Measurements from ENCODE around the gene BUB1B. TPM values are rescaled to one million over a fixed set of nuclear protein-coding genes. Genes with fewer than 3 reads are reported as not detected.
A peak's percentile ranks its signal among the peaks of the same experiment; 100 is the strongest.

Gene BUB1B
- total and polyA plus RNA-seq, 3 experiments from 2014 or later, result 0.26 to 50.3 (median 44.4) TPM

DNA sequence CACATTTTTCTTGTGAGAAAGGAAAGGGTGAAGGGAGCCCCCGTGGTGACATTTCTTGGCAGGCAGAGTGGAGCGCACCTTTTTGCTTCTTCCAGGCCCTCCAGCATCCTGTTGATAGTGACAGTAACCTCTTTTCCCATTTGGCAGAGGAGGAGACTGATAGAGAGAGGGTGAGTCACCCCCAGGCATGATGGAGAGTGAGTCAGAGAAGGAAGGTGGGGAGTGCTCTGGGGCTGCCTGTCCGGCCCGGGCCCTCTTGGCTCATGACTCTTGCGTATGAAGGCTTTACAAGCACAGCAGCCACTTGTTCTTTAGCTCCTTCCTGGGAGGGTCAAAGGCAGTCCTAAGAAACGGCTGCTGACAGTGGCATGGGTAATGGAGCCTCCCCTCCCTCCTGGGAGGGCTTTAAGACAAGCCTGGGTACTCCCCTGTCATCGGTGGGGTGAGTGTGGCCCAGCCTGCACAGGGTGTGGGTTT lies 106.0 kb downstream of the BUB1B start:
- ChIA-PET CTCF (interaction anchor here (1.0 to 5.7 kb wide), 4 partner anchors 7 to 227 kb away, joined by 3 to 38 read pairs (median 8); no protein-coding TSS in a partner anchor), POLR2A (no interaction called here)
- no peaks in the 10 kb centered on the region for H3K9me3 ChIP-seq (ENCODE audit: low read length)
- Mint-ChIP-seq H3K4me3 (no peak overlapping the region), H3K27me3 (peaks cover 0 to 1% of the 10 kb centered on the region in 2 donors), H3K27ac (no peak overlapping the region), H3K36me3 (no peaks in the 10 kb centered on the region), H3K4me1 (no peaks in the 10 kb centered on the region), H3K9me3 (no peaks in the 10 kb centered on the region)
- no peaks in the 10 kb centered on the region for H3K4me1 ChIP-seq (ENCODE audit: insufficient read depth, low read length)
- no peak overlapping the region for H3K4me3 ChIP-seq (ENCODE audit: low read length)
- no peak for DNase-seq
- H3K36me3 ChIP-seq (ENCODE audit: insufficient read depth, low read length), result no peaks in the 10 kb centered on the region
- H3K27me3 ChIP-seq (ENCODE audit: insufficient read depth, low read length, poor library complexity, severe bottlenecking), result no peaks in the 10 kb centered on the region
- no peak overlapping the region for H3K27ac ChIP-seq (ENCODE audit: low read depth, low read length)

DNA sequence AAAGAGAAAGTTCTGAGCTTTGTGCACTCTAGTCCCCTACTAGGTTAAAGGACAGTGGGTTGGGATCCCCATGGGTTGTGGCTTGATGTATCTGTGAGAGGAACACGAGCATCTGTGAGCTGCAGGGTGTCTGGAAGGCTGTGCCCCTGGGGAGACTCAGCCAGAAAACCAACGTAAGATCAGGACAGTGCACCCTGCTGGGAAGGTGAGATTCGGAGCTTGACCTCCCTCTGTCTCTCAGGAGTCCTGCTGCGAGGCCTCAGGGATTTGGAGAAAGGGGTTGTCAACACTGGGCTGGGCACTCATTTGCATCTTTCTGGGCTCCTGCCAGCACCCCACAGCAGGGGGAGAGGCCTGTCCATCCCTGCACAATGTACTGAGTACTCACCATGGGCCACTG lies 106.8 kb downstream of the BUB1B start:
- Histone ChIP-seq H3K36me3 (ENCODE audit: insufficient read depth, low read length) (no peaks in the 10 kb centered on the region), H3K4me1 (ENCODE audit: insufficient read depth, low read length) (no peaks in the 10 kb centered on the region), H3K27me3 (ENCODE audit: insufficient read depth, low read length, poor library complexity, severe bottlenecking) (no peaks in the 10 kb centered on the region), H3K4me3 (ENCODE audit: low read length) (no peak overlapping the region), H3K27ac (ENCODE audit: low read depth, low read length) (no peak overlapping the region), H3K9me3 (ENCODE audit: low read length) (no peaks in the 10 kb centered on the region)
- H3K4me1 Mint-ChIP-seq, result no peaks in the 10 kb centered on the region
- no peak overlapping the region for H3K4me3 Mint-ChIP-seq
- POLR2A ChIA-PET, result no interaction called here
- no peaks in the 10 kb centered on the region for H3K9me3 Mint-ChIP-seq
- peak overlapping the region in 1 of 8 donors; percentile 23 for H3K27ac Mint-ChIP-seq
- no peaks in the 10 kb centered on the region for H3K36me3 Mint-ChIP-seq
- H3K27me3 Mint-ChIP-seq, result peaks cover 0 to 1% of the 10 kb centered on the region in 2 donors
- CTCF ChIA-PET, result interaction anchor here (1.0 to 2.6 kb wide), 3 partner anchors 9 to 228 kb away, joined by 3 to 11 read pairs (median 4); no protein-coding TSS in a partner anchor
- DNase-seq, result no peak

DNA sequence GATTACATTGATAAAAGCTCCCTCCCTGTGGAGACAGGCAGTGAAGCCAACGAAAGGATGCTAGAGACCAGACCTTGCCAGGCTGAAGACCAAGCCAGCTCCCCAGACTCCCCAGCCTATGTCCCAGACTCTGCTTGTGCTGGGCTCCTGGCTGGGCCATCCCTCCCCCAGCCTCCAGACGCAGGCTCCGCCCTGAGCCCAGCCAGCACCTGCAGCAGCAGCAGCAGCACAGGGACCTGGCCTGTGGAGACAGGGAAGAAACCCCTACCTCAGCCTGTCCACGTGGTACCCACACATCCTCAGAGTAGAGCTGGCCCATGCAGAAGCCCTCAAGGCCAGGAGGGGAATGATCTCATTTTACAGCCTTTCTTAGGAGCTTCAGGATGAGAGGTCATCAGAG lies 108.7 kb downstream of the BUB1B start:
- Mint-ChIP-seq H3K9me3 (no peaks in the 10 kb centered on the region), H3K4me1 (peaks cover 0 to under 1% (median 0%) of the 10 kb centered on the region in 3 donors), H3K36me3 (no peaks in the 10 kb centered on the region), H3K27me3 (peaks cover 0 to 1% of the 10 kb centered on the region in 2 donors), H3K4me3 (peak overlapping the region in 1 of 7 donors; percentile 79), H3K27ac (peak overlapping the region in 1 of 8 donors; percentile 95)
- Histone ChIP-seq H3K4me3 (ENCODE audit: low read length) (no peak overlapping the region), H3K4me1 (ENCODE audit: insufficient read depth, low read length) (no peaks in the 10 kb centered on the region), H3K36me3 (ENCODE audit: insufficient read depth, low read length) (no peaks in the 10 kb centered on the region), H3K27me3 (ENCODE audit: insufficient read depth, low read length, poor library complexity, severe bottlenecking) (no peaks in the 10 kb centered on the region), H3K27ac (ENCODE audit: low read depth, low read length) (no peak overlapping the region), H3K9me3 (ENCODE audit: low read length) (no peaks in the 10 kb centered on the region)
- ChIA-PET CTCF (interaction anchor here (1.0 to 12.2 kb wide), 7 partner anchors 9 to 224 kb away, joined by 3 to 268 read pairs (median 5); partner anchors contain the start of genes CCDC9B and PLCB2), POLR2A (no interaction called here)
- no peak for DNase-seq

DNA sequence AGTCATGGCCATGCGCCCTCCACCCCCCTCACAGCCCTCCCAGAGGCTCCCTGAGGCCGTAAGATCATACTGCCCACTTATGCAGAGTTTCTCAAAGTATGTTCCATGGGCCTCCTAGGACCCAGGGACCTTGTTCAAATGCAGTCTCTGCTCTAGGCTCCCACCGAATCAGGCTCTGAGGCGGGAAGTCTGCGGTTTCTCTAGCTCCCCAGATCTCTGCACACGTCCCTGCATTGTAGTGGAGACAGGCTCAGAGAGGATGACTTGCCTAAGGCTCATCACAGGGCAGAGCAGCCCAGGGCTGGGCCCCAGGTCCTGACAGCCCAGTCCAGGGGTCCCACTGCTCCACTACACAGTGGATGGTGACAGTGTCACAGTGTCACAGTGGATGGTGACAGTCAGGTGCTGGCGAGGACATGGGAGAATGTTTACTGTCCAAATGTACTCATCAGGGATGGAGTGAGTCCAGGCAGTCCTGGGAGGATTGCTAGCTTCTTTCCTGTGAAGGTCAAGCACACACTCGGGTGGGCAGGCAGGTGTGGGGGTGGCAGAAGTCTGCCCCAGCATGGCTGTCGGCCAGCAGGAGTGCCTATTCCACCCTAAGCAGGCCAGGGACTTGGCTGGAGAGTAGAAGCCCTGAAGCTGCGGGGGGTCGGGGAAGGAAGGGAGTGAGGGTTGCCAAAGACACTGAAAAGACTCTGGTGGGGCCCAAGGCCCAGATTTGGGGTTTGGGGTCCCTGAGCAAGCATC lies 109.6 kb downstream of the BUB1B start:
- H3K36me3 ChIP-seq (ENCODE audit: insufficient read depth, low read length), result no peaks in the 10 kb centered on the region
- peaks cover 0 to 1% of the 10 kb centered on the region in 2 donors for H3K27me3 Mint-ChIP-seq
- no peaks in the 10 kb centered on the region for H3K27me3 ChIP-seq (ENCODE audit: insufficient read depth, low read length, poor library complexity, severe bottlenecking)
- H3K4me1 ChIP-seq (ENCODE audit: insufficient read depth, low read length), result no peaks in the 10 kb centered on the region
- peaks cover 0 to 4% (median 2%) of the 10 kb centered on the region in 3 donors for H3K4me1 Mint-ChIP-seq
- H3K27ac Mint-ChIP-seq, result peak overlapping the region in 2 of 8 donors; percentile 55 to 95
- POLR2A ChIA-PET, result no interaction called here
- CTCF ChIA-PET, result interaction anchor here (0.8 to 12.2 kb wide), 7 partner anchors 10 to 224 kb away, joined by 3 to 268 read pairs (median 5); partner anchors contain the start of genes CCDC9B and PLCB2
- H3K4me3 ChIP-seq (ENCODE audit: low read length), result no peak overlapping the region
- peak in 1 of 5 donors; percentile 71 for DNase-seq
- H3K9me3 Mint-ChIP-seq, result no peaks in the 10 kb centered on the region
- no peaks in the 10 kb centered on the region for H3K9me3 ChIP-seq (ENCODE audit: low read length)
- H3K4me3 Mint-ChIP-seq, result peak overlapping the region in 1 of 7 donors; percentile 79
- H3K27ac ChIP-seq (ENCODE audit: low read depth, low read length), result no peak overlapping the region
- H3K36me3 Mint-ChIP-seq, result no peaks in the 10 kb centered on the region

Other genes starting within 250 kb of the BUB1B start
- gene GPR176, start 240.8 kb upstream of the BUB1B start, total RNA-seq, result under 1 TPM in 1 of 2 experiments, not detected in 1; 0.20 TPM
- not detected for gene GPR176, start 240.8 kb upstream of the BUB1B start, polyA plus RNA-seq
- 10 to 100 TPM; 23.9 to 24.3 TPM for gene EIF2AK4, start 227.0 kb upstream of the BUB1B start, total RNA-seq
- gene EIF2AK4, start 227.0 kb upstream of the BUB1B start, polyA plus RNA-seq, result 17.0 TPM
- 100 to 1,000 TPM; 202 to 203 TPM for gene SRP14, start 121.9 kb upstream of the BUB1B start, total RNA-seq
- gene SRP14, start 121.9 kb upstream of the BUB1B start, polyA plus RNA-seq, result 835 TPM
- gene BMF, start 52.2 kb upstream of the BUB1B start, total RNA-seq, result 10 to 100 TPM; 15.3 to 16.8 TPM
- gene BMF, start 52.2 kb upstream of the BUB1B start, polyA plus RNA-seq, result 2.3 TPM
- 1 to 10 TPM; 1.7 to 1.9 TPM for gene PAK6, start 78.0 kb downstream of the BUB1B start, total RNA-seq
- 2.8 TPM for gene PAK6, start 78.0 kb downstream of the BUB1B start, polyA plus RNA-seq
- not detected for gene ANKRD63, start 122.0 kb downstream of the BUB1B start, total RNA-seq
- gene ANKRD63, start 122.0 kb downstream of the BUB1B start, polyA plus RNA-seq, result not detected
- 10 to 100 TPM; 57.3 to 57.7 TPM for gene PLCB2, start 146.9 kb downstream of the BUB1B start, total RNA-seq
- 34.8 TPM for gene PLCB2, start 146.9 kb downstream of the BUB1B start, polyA plus RNA-seq
- 10 to 100 TPM; 13.5 to 15.3 TPM for gene INAFM2, start 162.6 kb downstream of the BUB1B start, total RNA-seq
- gene INAFM2, start 162.6 kb downstream of the BUB1B start, polyA plus RNA-seq, result 2.7 TPM
- gene CCDC9B, start 179.9 kb downstream of the BUB1B start, total RNA-seq, result under 1 TPM; 0.39 to 0.47 TPM
- 0.08 TPM for gene CCDC9B, start 179.9 kb downstream of the BUB1B start, polyA plus RNA-seq
- gene PHGR1, start 190.0 kb downstream of the BUB1B start, total RNA-seq, result not detected
- gene PHGR1, start 190.0 kb downstream of the BUB1B start, polyA plus RNA-seq, result not detected
- gene DISP2, start 197.2 kb downstream of the BUB1B start, total RNA-seq, result 1 to 10 TPM in 1 of 2 experiments, under 1 TPM in 1; 0.18 to 1.1 TPM
- gene DISP2, start 197.2 kb downstream of the BUB1B start, polyA plus RNA-seq, result 1.1 TPM
- gene KNSTRN, start 221.7 kb downstream of the BUB1B start, total RNA-seq, result 10 to 100 TPM; 42.8 to 49.9 TPM
- gene KNSTRN, start 221.7 kb downstream of the BUB1B start, polyA plus RNA-seq, result 3.6 TPM
- 10 to 100 TPM; 68.5 to 80.1 TPM for gene IVD, start 244.7 kb downstream of the BUB1B start, total RNA-seq
- gene IVD, start 244.7 kb downstream of the BUB1B start, polyA plus RNA-seq, result 56.0 TPM

Data from CD8-positive, alpha-beta memory T cell (primary cell).